H1 (cell line): ENCODE results near the gene AAK1. TPM values are rescaled to one million over a fixed set of nuclear protein-coding genes. Genes with fewer than 3 reads are reported as not detected.

Source experiments
- ATF3 ChIP-seq: IDR thresholded peaks from 2 replicates; pipeline ENCODE4 v1.6.1; 2011; ENCODE audit warnings: low read depth, mild to moderate bottlenecking, low read length; ENCODE audit not compliant: insufficient read depth
- CEBPB ChIP-seq: IDR thresholded peaks from 2 replicates; pipeline ENCODE4 v1.6.1; 2012; ENCODE audit warnings: low read depth, low read length
- E2F6 ChIP-seq: IDR thresholded peaks from 2 replicates; pipeline ENCODE4 v1.6.1; 2012; ENCODE audit warnings: inconsistent platforms
- HDAC2 ChIP-seq, 2 experiments: fragments of 300-600 bp in 1 of 2; sonication (generic) in 1 of 2; IDR thresholded peaks; 2 replicates each; pipeline ENCODE4 v1.6.1; 2011 to 2012; ENCODE audit warnings: low read depth in 2 of 2, low read length in 2 of 2, mild to moderate bottlenecking in 2 of 2, moderate library complexity in 2 of 2, borderline replicate concordance in 1 of 2, inconsistent platforms in 1 of 2
- PHF8 ChIP-seq: fragments of 200-600 bp; sonication (generic); conservative IDR thresholded peaks from 2 replicates; pipeline ENCODE4 v1.7.1; 2012; ENCODE audit warnings: low read depth, mild to moderate bottlenecking, inconsistent platforms, low read length, moderate library complexity
- polyA plus RNA-seq, 7 experiments: library from polyadenylated mRNA; depleted of rRNA in 3 of 7; stranded (reverse) in 5 of 7; unstranded in 2 of 7; fragments of >200 nt in 5 of 7; fragments of 200-250 nt in 2 of 7; gene quantifications; 1 replicate in 5 of 7; 2 replicates in 1 of 7; 4 replicates in 1 of 7; pipeline versions ENCODE4 v1.2.1 to v1.2.3, GENCODE V29; 2011 to 2013; ENCODE audit warnings: missing spikeins in 2 of 7, mixed read lengths in 2 of 7
- total RNA-seq: library from RNA; stranded (reverse); fragmentation: NEBNext Ultra II Directional; extraction: Animal tissue kit (Norgen Biotek cat#: 25700); gene quantifications from 2 replicates; pipeline ENCODE4 v1.2.1, GENCODE V29; 2021

The AAK1 gene
- total and polyA plus RNA-seq, 2 of the 8 experiments (the other 6 are each of a cell fraction or from before 2014, with no cell fraction given), result 10.0 to 40.5 TPM

- no peak for TF ChIP-seq HDAC2 (IDR thresholded peaks at IDR 0.05; ENCODE audit: borderline replicate concordance in 1 of 2, low read depth in 2 of 2, low read length in 2 of 2)
- TF ChIP-seq ATF3, result no peak
- no peak for TF ChIP-seq CEBPB
- no peak for TF ChIP-seq E2F6
- no peak for TF ChIP-seq PHF8
Observed at GRCh38 chr2:69616755-69617154, 26.8 kb downstream of the AAK1 start (continued).
